IMR-90 (cell line): Measurements from ENCODE around the gene ITGB1. TPM values are rescaled to one million over a fixed set of nuclear protein-coding genes. Genes with fewer than 3 reads are reported as not detected.

Experiments used
- ATAC-seq: fragments of 200-7000 bp; cut with Tn5 transposase; 2 replicates; pipeline ENCODE4 v1.9.1; 2020; ENCODE audit warnings: low read depth, mild to moderate bottlenecking, moderate library complexity
- BruUV-seq: library from RNA; stranded (reverse); fragments of 400-500 nt; replicated peaks from 2 replicates; lab custom pipeline; 2021; lab: Mats Ljungman, UMichigan
- CTCF ChIA-PET: fragments of 300-600 bp; formaldehyde crosslinking; extraction: SDS; loops from one replicate; lab custom pipeline; 2021; ENCODE audit warnings: antibody characterized with exemption; lab: Yijun Ruan, JAX
- POLR2A ChIA-PET: fragments of 300-600 bp; sonication (Branson Sonifier 250); formaldehyde crosslinking; loops from one replicate; lab custom pipeline; 2022; ENCODE audit warnings: antibody characterized with exemption; ENCODE audit not compliant: unreplicated experiment; lab: Charles Lee
- DNase-seq: peaks from one replicate; pipeline ENCODE4 v3.0.0; 2013
- H2AFZ ChIP-seq: replicated peaks from 2 replicates; pipeline ENCODE3; 2013; ENCODE audit warnings: low read length, mild to moderate bottlenecking; ENCODE audit not compliant: poor library complexity
- H2AK5ac ChIP-seq: 2 replicates; pipeline ENCODE4 v1.6.1; 2013; ENCODE audit warnings: low read depth, low read length, inconsistent platforms
- H2AK9ac ChIP-seq: replicated peaks from 2 replicates; pipeline ENCODE3; 2013; ENCODE audit warnings: mild to moderate bottlenecking, low read depth, low read length, moderate library complexity; ENCODE audit not compliant: poor library complexity
- H2BK120ac ChIP-seq: 2 replicates; pipeline ENCODE4 v1.6.1; 2013; ENCODE audit warnings: low read depth, low read length, inconsistent platforms
- H2BK15ac ChIP-seq: 3 replicates; pipeline ENCODE4 v1.6.1; 2013; ENCODE audit warnings: low read depth, low read length, inconsistent platforms
- H2BK20ac ChIP-seq: 2 replicates; pipeline ENCODE4 v1.6.1; 2013; ENCODE audit warnings: low read depth, mild to moderate bottlenecking, inconsistent platforms, low read length, moderate library complexity
- H2BK5ac ChIP-seq: 2 replicates; pipeline ENCODE4 v1.6.1; 2013; ENCODE audit warnings: mild to moderate bottlenecking, low read depth, low read length, inconsistent platforms; ENCODE audit not compliant: poor library complexity, severe bottlenecking
- H3K14ac ChIP-seq: replicated peaks from 2 replicates; pipeline ENCODE4 v1.6.1; 2013; ENCODE audit warnings: low read depth, low read length, inconsistent platforms
- H3K18ac ChIP-seq: 2 replicates; pipeline ENCODE4 v1.6.1; 2013; ENCODE audit warnings: low read depth, low read length, control low read depth
- H3K23ac ChIP-seq: 2 replicates; pipeline ENCODE4 v1.6.1; 2013; ENCODE audit warnings: low read depth, low read length, inconsistent platforms
- H3K27ac ChIP-seq: 2 replicates; pipeline ENCODE4 v1.5.1; 2013; ENCODE audit warnings: mild to moderate bottlenecking, control low read depth, low read length; ENCODE audit not compliant: insufficient read depth
- H3K27me3 ChIP-seq: 2 replicates; pipeline ENCODE4 v1.6.1; 2013; ENCODE audit warnings: low read length; ENCODE audit not compliant: control insufficient read depth, insufficient read depth
- H3K36me3 ChIP-seq: 2 replicates; pipeline ENCODE4 v1.6.1; 2013; ENCODE audit warnings: low read length, mixed read lengths; ENCODE audit not compliant: control insufficient read depth, insufficient read depth
- H3K4ac ChIP-seq: 2 replicates; pipeline ENCODE4 v1.6.1; 2013; ENCODE audit warnings: low read depth, low read length, inconsistent platforms
- H3K4me1 ChIP-seq: 2 replicates; pipeline ENCODE4 v1.6.1; 2013; ENCODE audit warnings: low read length, mixed read lengths; ENCODE audit not compliant: control insufficient read depth, insufficient read depth
- H3K4me2 ChIP-seq: 2 replicates; pipeline ENCODE4 v1.6.1; 2013; ENCODE audit warnings: low read depth, mild to moderate bottlenecking, control low read depth, low read length, moderate library complexity
- H3K4me3 ChIP-seq: 2 replicates; pipeline ENCODE4 v1.5.1; 2013; ENCODE audit warnings: low read depth, mild to moderate bottlenecking, control low read depth, low read length, moderate library complexity; ENCODE audit not compliant: insufficient read depth
- H3K56ac ChIP-seq: 2 replicates; pipeline ENCODE4 v1.6.1; 2013; ENCODE audit warnings: low read length, inconsistent platforms; ENCODE audit not compliant: insufficient read depth; ENCODE audit errors: extremely low read depth
- H3K79me1 ChIP-seq, 2 experiments: 2 replicates each; pipeline ENCODE4 v1.6.1; 2013; ENCODE audit warnings: low read length in 2 of 2, inconsistent platforms in 1 of 2, low read depth in 1 of 2
- H3K9ac ChIP-seq: 2 replicates; pipeline ENCODE4 v1.6.1; 2013; ENCODE audit warnings: low read depth, low read length, control low read depth
- H3K9me1 ChIP-seq: 2 replicates; pipeline ENCODE4 v1.6.1; 2013; ENCODE audit warnings: low read length, inconsistent platforms; ENCODE audit not compliant: insufficient read depth
- H3K9me3 ChIP-seq: 2 replicates; pipeline ENCODE4 v1.6.1; 2013; ENCODE audit warnings: low read length; ENCODE audit not compliant: control insufficient read depth, insufficient read depth
- H4K20me1 ChIP-seq: 2 replicates; pipeline ENCODE4 v1.6.1; 2013; ENCODE audit warnings: low read length, inconsistent platforms; ENCODE audit not compliant: insufficient read depth
- H4K5ac ChIP-seq: 2 replicates; pipeline ENCODE4 v1.6.1; 2013; ENCODE audit warnings: mild to moderate bottlenecking, low read depth, low read length, control low read depth
- H4K8ac ChIP-seq, 2 experiments: 2 replicates each; pipeline ENCODE4 v1.6.1; 2013; ENCODE audit warnings: low read depth in 2 of 2, low read length in 2 of 2, control low read depth in 1 of 2, inconsistent platforms in 1 of 2
- H4K91ac ChIP-seq: 2 replicates; pipeline ENCODE4 v1.6.1; 2013; ENCODE audit warnings: low read depth, low read length, inconsistent platforms; ENCODE audit not compliant: insufficient read depth
- MAFK ChIP-seq: IDR thresholded peaks from 2 replicates; pipeline ENCODE4 v1.6.1; 2012; ENCODE audit warnings: low read depth, low read length, improper control_type of control experiment
- POLR2A ChIP-seq: IDR thresholded peaks from 2 replicates; pipeline ENCODE4 v1.6.1; 2012; ENCODE audit warnings: mild to moderate bottlenecking, low read depth, low read length
- RCOR1 ChIP-seq: IDR thresholded peaks from 2 replicates; pipeline ENCODE4 v1.6.1; 2012; ENCODE audit warnings: mild to moderate bottlenecking, low read length, improper control_type of control experiment; ENCODE audit not compliant: insufficient replicate concordance
- WGBS, 2 experiments: methylation state at CpG; one replicate each; pipeline versions ENCODE4 v1.1.5 to v1.1.7; 2013; ENCODE audit warnings: missing lambda C conversion rate in 2 of 2; ENCODE audit not compliant: insufficient read length in 1 of 2; ENCODE audit errors: extremely low coverage in 2 of 2; 5-methylcytosine and 5-hydroxymethylcytosine counted together
- dilution Hi-C: fragments of 300-500 bp; cut with HindIII; formaldehyde crosslinking; loops from one replicate; pipeline ENCODE4 v1.14.3; 2018; ENCODE audit warnings: low sequenced_read_pairs; ENCODE audit not compliant: unreplicated experiment
- in situ Hi-C: fragments of 300-500 bp; cut with MboI; formaldehyde crosslinking; loops from 3 replicates; pipeline ENCODE4 v1.14.3; 2019; ENCODE audit warnings: low sequenced_read_pairs, inconsistent platforms, mixed read lengths
- intact Hi-C: fragments of 100-400 bp; cut with micrococcal nuclease; formaldehyde crosslinking; loops from 2 replicates; pipeline ENCODE4 v1.10.0; 2022
- polyA plus RNA-seq, 3 experiments: library from polyadenylated mRNA; depleted of rRNA; stranded (reverse); fragments of >200 nt; gene quantifications; 2 replicates each; pipeline ENCODE4 v1.2.3, GENCODE V29; 2012; ENCODE audit warnings: low replicate concordance in 1 of 3
- total RNA-seq: library from RNA; depleted of rRNA; stranded (reverse); fragments of >200 nt; gene quantifications from 2 replicates; pipeline ENCODE4 v1.2.3, GENCODE V29; 2012
- TF ChIP-seq, protein P1 (sequence below): fragments of 150-350 bp; IDR thresholded peaks from 2 replicates; pipeline ENCODE4 v1.6.1; 2017; ENCODE audit warnings: mild to moderate bottlenecking, antibody characterized with exemption, low read length, low read depth

Gene ITGB1
- total and polyA plus RNA-seq, 2 of the 4 experiments (the other 2 are of a cell fraction) = 1,331 to 2,066 TPM

DNA sequence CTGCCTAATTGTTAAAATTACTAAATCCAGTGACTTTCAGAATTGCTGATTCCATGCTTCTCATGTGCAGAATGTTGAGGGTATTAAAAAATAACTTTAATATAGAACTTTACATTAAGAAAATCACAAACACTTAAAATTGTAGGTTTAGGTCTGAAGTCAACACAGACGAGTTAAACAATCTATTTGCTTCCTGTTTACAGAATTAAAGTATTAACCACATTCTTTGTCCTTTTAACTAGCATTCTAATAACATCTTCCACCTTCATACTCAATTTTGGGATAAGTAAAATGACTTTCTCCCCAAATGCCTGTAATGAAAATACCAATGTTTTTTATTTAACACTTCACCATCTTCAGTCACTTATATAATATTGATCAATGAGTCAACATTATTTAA lies 2.2 kb downstream of the ITGB1 start:
- ATAC-seq (no peak), DNase-seq (no peak)
- no CpG with 5 or more reads among the region's 1 CpG for WGBS, 2 experiments
- no peak overlapping the region for H3K4ac ChIP-seq
- in situ Hi-C loops (no loop called here), intact Hi-C loops (no loop called here), dilution Hi-C loops (no loop called here)
- no peaks in the 10 kb centered on the region for H3K9me3 ChIP-seq
- no peak overlapping the region; the same call in 1 of the 2 replicates for H3K18ac ChIP-seq
- BruUV-seq = no TSS peak
- peak overlapping the region; percentile 93; the same call in 1 of the 2 replicates for H3K14ac ChIP-seq
- no peak overlapping the region; a peak in 1 of 4 replicates for H4K8ac ChIP-seq
- peaks cover 5% of the 10 kb centered on the region for H3K36me3 ChIP-seq
- TF ChIP-seq MAFK (no peak), POLR2A (no peak), RCOR1 (no peak)
- TF ChIP-seq, protein P1, sequence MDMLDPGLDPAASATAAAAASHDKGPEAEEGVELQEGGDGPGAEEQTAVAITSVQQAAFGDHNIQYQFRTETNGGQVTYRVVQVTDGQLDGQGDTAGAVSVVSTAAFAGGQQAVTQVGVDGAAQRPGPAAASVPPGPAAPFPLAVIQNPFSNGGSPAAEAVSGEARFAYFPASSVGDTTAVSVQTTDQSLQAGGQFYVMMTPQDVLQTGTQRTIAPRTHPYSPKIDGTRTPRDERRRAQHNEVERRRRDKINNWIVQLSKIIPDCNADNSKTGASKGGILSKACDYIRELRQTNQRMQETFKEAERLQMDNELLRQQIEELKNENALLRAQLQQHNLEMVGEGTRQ = no peak
- H3K4me1 ChIP-seq = peaks cover 17% of the 10 kb centered on the region
- ChIA-PET POLR2A (interaction anchor here (1.0 to 2.2 kb wide), 2 partner anchors 25 to 49 kb away, joined by 3 to 7 read pairs; no protein-coding TSS in a partner anchor), CTCF (no interaction called here)
- H2AFZ ChIP-seq = no peak overlapping the region
- H4K5ac ChIP-seq = no peak overlapping the region
- H3K27me3 ChIP-seq = no peaks in the 10 kb centered on the region
- H2AK9ac ChIP-seq = no peak overlapping the region
- H2BK20ac ChIP-seq = no peak overlapping the region
- peaks cover 4% of the 10 kb centered on the region for H3K9me1 ChIP-seq
- H2BK5ac ChIP-seq = peak overlapping the region; percentile 99
- no peak overlapping the region for H2BK120ac ChIP-seq
- peaks cover 68% of the 10 kb centered on the region for H4K20me1 ChIP-seq
- H4K91ac ChIP-seq = no peak overlapping the region
- H3K4me3 ChIP-seq = peak overlapping the region; percentile 100
- peak overlapping the region; percentile 100; the same call in 1 of the 2 replicates for H3K9ac ChIP-seq
- H3K4me2 ChIP-seq = peak overlapping the region; percentile 100
- peaks cover 0 to 20% of the 10 kb centered on the region in 2 experiments; a peak in 2 of 4 replicates for H3K79me1 ChIP-seq
- peak overlapping the region; percentile 76; the same call in 1 of the 2 replicates for H3K23ac ChIP-seq
- H3K27ac ChIP-seq = peak overlapping the region; percentile 10; the same call in 1 of the 2 replicates
- H2BK15ac ChIP-seq = no peak overlapping the region
- no peak overlapping the region for H2AK5ac ChIP-seq
- 0 out of 2 replicates have a peak overlapping the region, but pooled peaks have one; percentile 97 for H3K56ac ChIP-seq
